ENCODE results near the gene DYRK1A.
A peak's percentile ranks its signal among the peaks of the same experiment; 100 is the strongest.

DYRK1A gene

DNA sequence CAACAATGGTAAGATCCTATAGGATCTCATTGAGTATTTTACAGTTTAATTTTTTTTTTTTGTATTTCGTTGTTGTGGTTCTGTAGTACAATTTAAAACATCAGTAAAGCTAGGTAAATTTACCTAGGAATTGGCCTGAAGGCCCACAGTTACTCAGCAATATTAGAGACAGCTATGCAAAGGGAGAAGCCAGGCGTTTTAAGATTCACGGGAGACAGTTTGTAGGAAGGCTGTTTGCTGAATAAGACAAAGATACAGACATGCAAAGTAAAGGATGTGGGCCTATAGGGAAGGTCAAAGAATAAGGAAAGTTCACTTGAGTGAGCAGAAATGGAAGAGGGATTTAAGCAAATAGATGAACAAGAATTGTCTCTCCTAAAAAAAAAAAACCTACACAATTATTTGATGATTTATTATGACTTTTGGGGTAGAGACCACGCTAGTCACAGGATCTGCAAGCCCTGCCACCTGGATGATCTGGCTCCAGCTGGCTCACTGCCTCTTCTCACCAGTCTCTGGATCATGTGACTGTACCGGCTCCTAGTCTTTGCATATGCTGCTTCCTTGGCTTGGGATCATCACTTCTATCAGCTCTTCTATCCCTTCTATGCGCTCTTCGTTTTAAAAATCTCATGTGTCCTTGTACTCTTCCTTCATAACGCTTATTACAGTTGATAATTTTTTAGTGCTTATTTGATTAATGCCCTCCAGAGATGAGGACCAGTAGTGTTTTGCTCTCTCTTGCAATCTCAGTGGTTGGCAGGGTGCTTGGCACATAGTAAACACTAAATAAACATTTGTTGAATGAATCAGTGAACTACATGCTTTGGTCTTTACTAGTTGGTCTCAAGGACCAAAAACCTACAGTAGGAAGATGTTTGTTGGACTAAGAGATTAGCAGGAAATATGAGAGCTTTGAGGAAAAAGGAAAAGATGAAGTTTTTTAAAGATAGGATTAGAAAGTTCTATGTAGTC, 14.1 kb downstream of the DYRK1A start:
- peak overlapping the region; percentile 88 for H3K4me2 ChIP-seq (ENCODE audit: low read depth, low read length, poor library complexity, severe bottlenecking)

GRCh38 chr21:37381883-37382585, 15.5 kb downstream of the DYRK1A start:
- TF ChIP-seq CTCF (conservative IDR thresholded peaks at IDR 0.05; ENCODE audit: low read length) (no peak), EZH2phosphoT487 (IDR thresholded peaks at IDR 0.05; ENCODE audit: borderline replicate concordance) (no peak)
- Histone ChIP-seq H3K36me3 (ENCODE audit: insufficient read depth, low read length) (peaks cover 7% of the 10 kb centered on the region; the same call in 1 of the 2 replicates), H4K20me1 (ENCODE audit: insufficient read depth, low read length, poor library complexity, severe bottlenecking) (peaks cover 99% of the 10 kb centered on the region), H3K4me2 (ENCODE audit: low read depth, low read length, poor library complexity, severe bottlenecking) (peak overlapping the region; percentile 88), H3K4me1 (ENCODE audit: insufficient read depth, low read length, poor library complexity, severe bottlenecking) (peaks cover 82% of the 10 kb centered on the region), H3K9me3 (ENCODE audit: insufficient read depth, low read depth, low read length) (no peaks in the 10 kb centered on the region; the same call in 1 of the 2 replicates), H3F3A (ENCODE audit: low read depth) (peaks cover 12% of the 10 kb centered on the region), H3K4me3 (ENCODE audit: low read length, poor library complexity, severe bottlenecking) (no peak overlapping the region), H3K9me2 (replicated peaks; ENCODE audit: low read depth, low read length) (no peaks in the 10 kb centered on the region), H3K9ac (ENCODE audit: low read depth, low read length, poor library complexity, severe bottlenecking) (no peak overlapping the region), H3K27me3 (ENCODE audit: insufficient read depth, low read length, poor library complexity, severe bottlenecking) (no peaks in the 10 kb centered on the region), H2AFZ (ENCODE audit: low read length) (no peak overlapping the region), H3K79me2 (ENCODE audit: insufficient read depth, low read length) (peaks cover 100% of the 10 kb centered on the region)

More for the DNA sequence above, 14.1 kb downstream of the DYRK1A start:
- TF ChIP-seq EZH2phosphoT487 (IDR thresholded peaks at IDR 0.05; ENCODE audit: borderline replicate concordance) (no peak), CTCF (conservative IDR thresholded peaks at IDR 0.05; ENCODE audit: low read length) (no peak)
- Histone ChIP-seq H3K36me3 (ENCODE audit: insufficient read depth, low read length) (peaks cover 4% of the 10 kb centered on the region; the same call in 1 of the 2 replicates), H3K9me3 (ENCODE audit: insufficient read depth, low read depth, low read length) (no peaks in the 10 kb centered on the region; the same call in 1 of the 2 replicates), H3K4me1 (ENCODE audit: insufficient read depth, low read length, poor library complexity, severe bottlenecking) (peaks cover 89% of the 10 kb centered on the region), H3K27me3 (ENCODE audit: insufficient read depth, low read length, poor library complexity, severe bottlenecking) (no peaks in the 10 kb centered on the region), H3K79me2 (ENCODE audit: insufficient read depth, low read length) (peaks cover 100% of the 10 kb centered on the region), H3F3A (ENCODE audit: low read depth) (peaks cover 12% of the 10 kb centered on the region), H3K4me3 (ENCODE audit: low read length, poor library complexity, severe bottlenecking) (peak overlapping the region; percentile 64), H3K9ac (ENCODE audit: low read depth, low read length, poor library complexity, severe bottlenecking) (peak overlapping the region; percentile 31), H3K9me2 (replicated peaks; ENCODE audit: low read depth, low read length) (no peaks in the 10 kb centered on the region), H4K20me1 (ENCODE audit: insufficient read depth, low read length, poor library complexity, severe bottlenecking) (peaks cover 100% of the 10 kb centered on the region), H2AFZ (ENCODE audit: low read length) (no peak overlapping the region)

- H3K79me2 ChIP-seq (ENCODE audit: insufficient read depth, low read length) = peaks cover 100% of the 10 kb centered on the region
- no peak overlapping the region for H2AFZ ChIP-seq (ENCODE audit: low read length)
- H3K4me2 ChIP-seq (ENCODE audit: low read depth, low read length, poor library complexity, severe bottlenecking) = peak overlapping the region; percentile 53
- H4K20me1 ChIP-seq (ENCODE audit: insufficient read depth, low read length, poor library complexity, severe bottlenecking) = peaks cover 99% of the 10 kb centered on the region
- H3K4me3 ChIP-seq (ENCODE audit: low read length, poor library complexity, severe bottlenecking) = no peak overlapping the region
- H3K9ac ChIP-seq (ENCODE audit: low read depth, low read length, poor library complexity, severe bottlenecking) = no peak overlapping the region
- peaks cover 9% of the 10 kb centered on the region for H3F3A ChIP-seq (ENCODE audit: low read depth)
- peaks cover 79% of the 10 kb centered on the region for H3K4me1 ChIP-seq (ENCODE audit: insufficient read depth, low read length, poor library complexity, severe bottlenecking)
- peaks cover 7% of the 10 kb centered on the region; the same call in 1 of the 2 replicates for H3K36me3 ChIP-seq (ENCODE audit: insufficient read depth, low read length)
- no peaks in the 10 kb centered on the region for H3K27me3 ChIP-seq (ENCODE audit: insufficient read depth, low read length, poor library complexity, severe bottlenecking)
- H3K9me3 ChIP-seq (ENCODE audit: insufficient read depth, low read depth, low read length) = no peaks in the 10 kb centered on the region; the same call in 1 of the 2 replicates
- no peaks in the 10 kb centered on the region for H3K9me2 ChIP-seq (replicated peaks; ENCODE audit: low read depth, low read length)
- no peak for TF ChIP-seq EZH2phosphoT487 (IDR thresholded peaks at IDR 0.05; ENCODE audit: borderline replicate concordance)
- TF ChIP-seq CTCF (conservative IDR thresholded peaks at IDR 0.05; ENCODE audit: low read length) = no peak
Observed at GRCh38 chr21:37383086-37383485, 16.5 kb downstream of the DYRK1A start.
